GM21528 (cell line): ENCODE results near the gene BICD2.

Experiments
- ATAC-seq: cut with Tn5 transposase; IDR thresholded peaks from one replicate; pipeline ENCODE4 v1.9.1; 2021; ENCODE audit warnings: mild to moderate bottlenecking, moderate library complexity; ENCODE audit not compliant: unreplicated experiment, low FRiP score

BICD2 gene

GRCh38 chr9:92749071-92749933 is 15.3 kb downstream of the BICD2 start:
- ATAC-seq: no peak

GRCh38 chr9:92748233-92748497 is 16.5 kb downstream of the BICD2 start:
- ATAC-seq: no peak

GRCh38 chr9:92747459-92748232 is 17.0 kb downstream of the BICD2 start:
- no peak for ATAC-seq

GRCh38 chr9:92746567-92747458 is 17.8 kb downstream of the BICD2 start:
- no peak for ATAC-seq

- ATAC-seq: no peak
Observed at GRCh38 chr9:92745881-92746280, 18.8 kb downstream of the BICD2 start.

GRCh38 chr9:92745331-92745730 is 19.3 kb downstream of the BICD2 start:
- no peak for ATAC-seq

GRCh38 chr9:92740969-92741368 is 23.7 kb downstream of the BICD2 start:
- no peak for ATAC-seq

GRCh38 chr9:92740446-92740961 is 24.1 kb downstream of the BICD2 start:
- no peak for ATAC-seq

- no peak for ATAC-seq
Observed at GRCh38 chr9:92740009-92740408, 24.6 kb downstream of the BICD2 start.

GRCh38 chr9:92739346-92739970 is 25.2 kb downstream of the BICD2 start:
- ATAC-seq: no peak

- ATAC-seq: no peak
Observed at GRCh38 chr9:92738661-92739081, 26.0 kb downstream of the BICD2 start.

GRCh38 chr9:92737611-92738299 is 26.9 kb downstream of the BICD2 start:
- no peak for ATAC-seq

GRCh38 chr9:92737216-92737606 is 27.4 kb downstream of the BICD2 start:
- no peak for ATAC-seq

GRCh38 chr9:92736563-92737215 is 27.9 kb downstream of the BICD2 start:
- ATAC-seq: no peak

- ATAC-seq: no peak
Observed at GRCh38 chr9:92735636-92736562, 28.7 kb downstream of the BICD2 start.

GRCh38 chr9:92734931-92735635 is 29.6 kb downstream of the BICD2 start:
- ATAC-seq: no peak

GRCh38 chr9:92730897-92731296 is 33.7 kb downstream of the BICD2 start:
- ATAC-seq: no peak
